ENCODE results near the gene THOP1. TPM values are rescaled to one million over a fixed set of nuclear protein-coding genes. Genes with fewer than 3 reads are reported as not detected.

The THOP1 gene
- total and polyA plus RNA-seq, 10 of the 15 experiments (the other 5 are each of a cell fraction or from before 2014, with no cell fraction given), result 1.9 to 270 (median 169) TPM

DNA sequence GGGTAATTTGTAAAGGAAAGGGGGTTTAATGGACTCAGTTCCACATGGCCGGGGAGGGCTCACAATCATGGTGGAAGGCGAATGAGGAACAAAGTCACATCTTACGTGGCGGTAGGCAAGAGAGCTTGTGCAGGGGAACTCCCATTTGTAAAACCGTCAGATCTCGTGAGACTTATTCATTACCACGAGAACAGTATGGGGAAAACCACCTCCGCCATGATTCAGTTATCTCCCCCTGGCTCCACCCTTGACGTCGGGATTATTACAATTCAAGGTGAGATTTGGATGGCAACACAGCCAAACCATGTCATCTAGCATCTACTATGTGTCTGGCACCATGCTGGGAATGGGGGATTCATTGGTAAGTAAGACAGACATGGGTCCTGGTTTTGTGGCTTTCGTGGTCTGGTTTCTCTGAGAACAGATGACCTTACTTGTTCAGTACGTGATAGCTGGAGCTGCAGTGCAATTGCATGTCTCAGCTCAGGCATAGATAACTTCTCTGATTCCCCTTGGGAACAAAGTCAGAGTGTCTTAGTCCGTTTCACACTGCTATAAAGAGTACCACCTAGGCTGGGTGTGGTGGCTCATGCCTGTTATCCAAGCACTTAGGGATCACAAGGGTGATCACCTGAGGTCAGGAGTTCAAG lies 42.7 kb downstream of the THOP1 start (continued):
- 0 out of 2 replicates have a peak, but pooled peaks have one; percentile 28 for TF ChIP-seq BRCA1 (IDR thresholded peaks at IDR 0.05; ENCODE audit: low read depth, low read length)
- no peak for TF ChIP-seq SPI1 (IDR thresholded peaks at IDR 0.05; ENCODE audit: borderline replicate concordance, insufficient read depth, low read depth, low read length)
- no peak for TF ChIP-seq KAT2A (conservative IDR thresholded peaks at IDR 0.05; ENCODE audit: control insufficient read depth, low read depth, low read length)
- no peak for TF ChIP-seq BACH1 (IDR thresholded peaks at IDR 0.05; ENCODE audit: borderline replicate concordance)
- TF ChIP-seq YY1 (IDR thresholded peaks at IDR 0.05; ENCODE audit: low read depth, low read length), result peak; percentile 55; the same call in 1 of the 2 replicates
- TF ChIP-seq ZNF24 (IDR thresholded peaks at IDR 0.05), result no peak
- no peak for TF ChIP-seq WRNIP1 (IDR thresholded peaks at IDR 0.05; ENCODE audit: borderline replicate concordance, low read depth, low read length)

DNA sequence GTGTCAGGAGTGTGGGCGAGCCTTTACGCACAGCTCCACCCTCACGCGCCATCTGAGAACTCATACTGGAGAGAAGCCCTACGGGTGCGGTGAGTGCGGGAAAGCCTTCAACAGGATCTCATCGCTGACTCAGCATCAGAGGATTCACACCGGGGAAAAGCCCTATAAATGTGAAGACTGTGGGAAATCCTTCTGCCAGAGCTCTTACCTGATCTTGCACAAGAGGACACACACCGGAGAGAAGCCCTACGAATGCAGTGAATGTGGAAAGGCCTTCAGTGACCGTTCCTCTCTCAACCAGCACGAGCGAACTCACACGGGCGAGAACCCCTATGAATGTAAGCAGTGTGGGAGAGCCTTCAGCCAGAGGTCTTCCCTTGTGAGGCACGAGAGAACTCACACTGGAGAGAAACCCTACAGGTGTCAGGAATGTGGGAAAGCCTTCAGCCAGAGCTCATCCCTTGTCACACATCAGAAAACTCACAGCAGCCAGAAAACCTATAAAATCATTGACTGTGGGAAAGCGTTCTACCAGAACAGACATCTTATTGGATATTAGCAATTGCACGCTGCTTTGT lies 49.1 kb downstream of the THOP1 start:
- intact Hi-C loops (cut with micrococcal nuclease; ENCODE audit: unreplicated experiment) (no loop called here), in situ Hi-C loops (cut with MboI) (no loop called here)
- Histone ChIP-seq H3K27ac (ENCODE audit: control insufficient read depth, insufficient read depth) (no peak overlapping the region), H3K9ac (ENCODE audit: control insufficient read depth, insufficient read depth, low read length) (no peak overlapping the region), H3K4me1 (ENCODE audit: control insufficient read depth, insufficient read depth, low read length) (no peaks in the 10 kb centered on the region), H3K36me3 (ENCODE audit: control insufficient read depth in 2 of 2, insufficient read depth in 2 of 2, low read length in 1 of 2) (no peaks in the 10 kb centered on the region), H4K20me1 (ENCODE audit: control insufficient read depth, insufficient read depth) (no peaks in the 10 kb centered on the region), H3K4me3 (no peak overlapping the region), H3K79me2 (ENCODE audit: control insufficient read depth, insufficient read depth, low read length) (no peaks in the 10 kb centered on the region), H3K4me2 (ENCODE audit: control insufficient read depth, insufficient read depth) (no peak overlapping the region), H2AFZ (ENCODE audit: control insufficient read depth, low read depth, low read length) (no peak overlapping the region), H3K9me3 (replicated peaks; ENCODE audit: control insufficient read depth, insufficient read depth, low read length) (peaks cover 27% of the 10 kb centered on the region), H3K27me3 (replicated peaks in 1 of 2; ENCODE audit: control insufficient read depth in 2 of 2, insufficient read depth in 2 of 2, low read length in 1 of 2) (no peaks in the 10 kb centered on the region)
- no peak for DNase-seq (ENCODE audit: low read depth, low spot score)
- ChIA-PET RAD21 (ENCODE audit: unreplicated experiment) (no interaction called here), SMC1A (ENCODE audit: uncharacterized antibody, unreplicated experiment) (no interaction called here), CTCF (no interaction called here), POLR2A (no interaction called here)
- no peak for FAIRE-seq
- ATAC-seq, result no peak
- TF ChIP-seq CBX5 (IDR thresholded peaks at IDR 0.05; ENCODE audit: low read depth) (peak; percentile 89), IRF5 (IDR thresholded peaks at IDR 0.05; ENCODE audit: borderline replicate concordance) (no peak), MEF2B (IDR thresholded peaks at IDR 0.05; ENCODE audit: partially characterized antibody, poor library complexity, severe bottlenecking) (no peak), ZNF274 (IDR thresholded peaks at IDR 0.05; ENCODE audit: insufficient read depth, insufficient read length) (peak; percentile 98), KLF5 (IDR thresholded peaks at IDR 0.05; ENCODE audit: partially characterized antibody) (peak; percentile 60), EGR1 (IDR thresholded peaks at IDR 0.05; ENCODE audit: borderline replicate concordance in 1 of 2, low read depth in 2 of 2, low read length in 2 of 2) (no peak)
- WGBS (ENCODE audit: insufficient coverage, insufficient replicate concordance, low lambda C conversion rate, missing lambda C conversion rate), result 81% methylated on average over 19 of the region's 19 CpGs
- BruUV-seq (replicated peaks), result TSS peak; percentile 66

Measured in GM12878 (cell line).